Neural progenitor cell (in vitro differentiated cells): ENCODE data around the gene ANLN. TPM values are rescaled to one million over a fixed set of nuclear protein-coding genes. Genes with fewer than 3 reads are reported as not detected.
"Not testable (repeated sequence)": the region's sequence is repeated elsewhere in the genome, so short reads cannot be mapped to it uniquely, and the experiment has no call there.

Experiments
- DNase-seq: peaks from one replicate; pipeline ENCODE4 v3.0.0-alpha.2; 2016; ENCODE audit warnings: low spot score
- H2AFZ ChIP-seq: fragments of 200-600 bp; sonication (generic); replicated peaks from 2 replicates; pipeline ENCODE4 v1.6.1; 2016; ENCODE audit warnings: antibody characterized with exemption
- H3F3A ChIP-seq: fragments of 200-600 bp; sonication (generic); 2 replicates; pipeline ENCODE4 v1.6.1; 2016; ENCODE audit warnings: antibody characterized with exemption, low read depth
- H3K27ac ChIP-seq: fragments of 200-600 bp; sonication (generic); 2 replicates; pipeline ENCODE4 v1.5.1; 2016; ENCODE audit warnings: mild to moderate bottlenecking
- H3K27me3 ChIP-seq: fragments of 200-600 bp; sonication (generic); 2 replicates; pipeline ENCODE4 v1.6.1; 2016; ENCODE audit warnings: mild to moderate bottlenecking, moderate library complexity
- H3K36me3 ChIP-seq: fragments of 200-600 bp; sonication (generic); 2 replicates; pipeline ENCODE4 v1.5.1; 2016
- H3K4me1 ChIP-seq: fragments of 200-600 bp; sonication (generic); 2 replicates; pipeline ENCODE4 v1.6.1; 2016; ENCODE audit warnings: mixed run types
- H3K4me2 ChIP-seq: fragments of 200-600 bp; sonication (generic); 2 replicates; pipeline ENCODE4 v1.6.1; 2016
- H3K4me3 ChIP-seq: fragments of 200-600 bp; sonication (generic); 2 replicates; pipeline ENCODE4 v1.5.1; 2016
- H3K79me2 ChIP-seq: fragments of 200-600 bp; sonication (generic); 2 replicates; pipeline ENCODE4 v1.6.1; 2016; ENCODE audit warnings: low read depth
- H3K9ac ChIP-seq: fragments of 200-600 bp; sonication (generic); 2 replicates; pipeline ENCODE4 v1.6.1; 2016
- H3K9me3 ChIP-seq: fragments of 200-600 bp; sonication (generic); 2 replicates; pipeline ENCODE4 v1.5.1; 2016; ENCODE audit warnings: low read depth
- H4K20me1 ChIP-seq: fragments of 200-600 bp; sonication (generic); 2 replicates; pipeline ENCODE4 v1.6.1; 2016; ENCODE audit warnings: low read depth
- H3K27ac Mint-ChIP-seq: 3 replicates; pipeline ENCODE4 v1.8.0; 2021; ENCODE audit warnings: mixed read lengths
- H3K27me3 Mint-ChIP-seq: 2 replicates; pipeline ENCODE4 v1.8.0; 2022; ENCODE audit warnings: low read depth, mild to moderate bottlenecking, inconsistent platforms, moderate library complexity, mixed read lengths; ENCODE audit not compliant: insufficient read depth
- H3K36me3 Mint-ChIP-seq: 3 replicates; pipeline ENCODE4 v1.8.0; 2021; ENCODE audit warnings: mixed read lengths
- H3K4me1 Mint-ChIP-seq: 3 replicates; pipeline ENCODE4 v1.8.0; 2021; ENCODE audit warnings: mixed read lengths
- H3K4me3 Mint-ChIP-seq: 3 replicates; pipeline ENCODE4 v1.8.0; 2021; ENCODE audit warnings: mild to moderate bottlenecking, moderate library complexity, mixed read lengths
- H3K9me3 Mint-ChIP-seq: 3 replicates; pipeline ENCODE4 v1.8.0; 2020; ENCODE audit warnings: mixed read lengths
- CTCF ChIP-seq: fragments of 200-600 bp; sonication (generic); IDR thresholded peaks from 2 replicates; pipeline ENCODE4 v1.5.1; 2017; ENCODE audit warnings: antibody characterized with exemption, mild to moderate bottlenecking
- EZH2 ChIP-seq: fragments of 200-600 bp; sonication (generic); IDR thresholded peaks from 2 replicates; pipeline ENCODE4 v1.6.1; 2017; ENCODE audit warnings: antibody characterized with exemption, mild to moderate bottlenecking, moderate library complexity
- EZH2phosphoT487 ChIP-seq: fragments of 200-600 bp; sonication (generic); IDR thresholded peaks from 2 replicates; pipeline ENCODE4 v1.6.1; 2017; ENCODE audit warnings: antibody characterized with exemption
- total RNA-seq: library from RNA; depleted of rRNA; stranded (reverse); fragments of >200 nt; gene quantifications from 2 replicates; pipeline ENCODE4 v1.2.3, GENCODE V29; 2015; ENCODE audit warnings: low replicate concordance

ANLN gene
- total RNA-seq, 1 donor from 2014 or later, result 176 TPM

- no peaks in the 10 kb centered on the region for H3K27me3 ChIP-seq
- Mint-ChIP-seq H3K4me1 (no peaks in the 10 kb centered on the region), H3K27me3 (peaks cover 4% of the 10 kb centered on the region), H3K27ac (no peak overlapping the region), H3K9me3 (peaks cover 6% of the 10 kb centered on the region), H3K4me3 (no peak overlapping the region), H3K36me3 (no peaks in the 10 kb centered on the region)
- no peaks in the 10 kb centered on the region for H3K4me1 ChIP-seq
- TF ChIP-seq EZH2, result no peak
- TF ChIP-seq CTCF, result no peak
- TF ChIP-seq EZH2phosphoT487, result no peak
- H3K4me2 ChIP-seq, result no peak overlapping the region
- no peaks in the 10 kb centered on the region for H3K79me2 ChIP-seq
- H2AFZ ChIP-seq, result no peak overlapping the region
- no peaks in the 10 kb centered on the region for H3F3A ChIP-seq
- no peak for DNase-seq
- H3K27ac ChIP-seq, result no peak overlapping the region
- H4K20me1 ChIP-seq, result no peaks in the 10 kb centered on the region
- H3K36me3 ChIP-seq, result no peaks in the 10 kb centered on the region
- no peak overlapping the region for H3K9ac ChIP-seq
- no peaks in the 10 kb centered on the region for H3K9me3 ChIP-seq
- no peak overlapping the region for H3K4me3 ChIP-seq
Observed at GRCh38 chr7:36475011-36475342, 85.3 kb downstream of the ANLN start.

GRCh38 chr7:36475381-36475780, 85.7 kb downstream of the ANLN start:
- H3K36me3 Mint-ChIP-seq, result no peaks in the 10 kb centered on the region
- H3K9me3 ChIP-seq, result no peaks in the 10 kb centered on the region
- peaks cover 6% of the 10 kb centered on the region for H3K9me3 Mint-ChIP-seq
- no peak overlapping the region for H3K4me3 Mint-ChIP-seq
- TF ChIP-seq EZH2phosphoT487, result no peak
- TF ChIP-seq CTCF, result no peak
- no peak for TF ChIP-seq EZH2
- DNase-seq, result no peak
- H3K27me3 Mint-ChIP-seq, result peaks cover 4% of the 10 kb centered on the region
- no peaks in the 10 kb centered on the region for H3K4me1 Mint-ChIP-seq
- H3K36me3 ChIP-seq, result no peaks in the 10 kb centered on the region
- H3K27ac Mint-ChIP-seq, result no peak overlapping the region
- no peak overlapping the region for H3K4me3 ChIP-seq
- H2AFZ ChIP-seq, result no peak overlapping the region
- no peaks in the 10 kb centered on the region for H3K27me3 ChIP-seq
- H3F3A ChIP-seq, result no peaks in the 10 kb centered on the region
- no peak overlapping the region for H3K27ac ChIP-seq
- no peaks in the 10 kb centered on the region for H4K20me1 ChIP-seq
- no peaks in the 10 kb centered on the region for H3K4me1 ChIP-seq
- no peak overlapping the region for H3K9ac ChIP-seq
- H3K79me2 ChIP-seq, result no peaks in the 10 kb centered on the region
- H3K4me2 ChIP-seq, result no peak overlapping the region

- no peaks in the 10 kb centered on the region for H3K9me3 ChIP-seq
- Mint-ChIP-seq H3K27ac (no peak overlapping the region), H3K4me1 (no peaks in the 10 kb centered on the region), H3K9me3 (peaks cover 17% of the 10 kb centered on the region), H3K4me3 (no peak overlapping the region), H3K27me3 (no peaks in the 10 kb centered on the region), H3K36me3 (no peaks in the 10 kb centered on the region)
- no peak overlapping the region for H3K4me2 ChIP-seq
- DNase-seq, result no peak
- no peaks in the 10 kb centered on the region for H3K27me3 ChIP-seq
- no peak overlapping the region for H3K9ac ChIP-seq
- H3K27ac ChIP-seq, result no peak overlapping the region
- H4K20me1 ChIP-seq, result no peaks in the 10 kb centered on the region
- H3K36me3 ChIP-seq, result no peaks in the 10 kb centered on the region
- H3F3A ChIP-seq, result no peaks in the 10 kb centered on the region
- no peaks in the 10 kb centered on the region for H3K79me2 ChIP-seq
- H3K4me1 ChIP-seq, result no peaks in the 10 kb centered on the region
- no peak overlapping the region for H2AFZ ChIP-seq
- no peak overlapping the region for H3K4me3 ChIP-seq
- no peak for TF ChIP-seq EZH2
Observed at GRCh38 chr7:36478745-36479144, 89.1 kb downstream of the ANLN start.

- not testable (repeated sequence) for H4K20me1 ChIP-seq, H3K4me1 Mint-ChIP-seq, H3K27ac ChIP-seq, H3K36me3 ChIP-seq, H3K27ac Mint-ChIP-seq, H3F3A ChIP-seq, H3K4me3 Mint-ChIP-seq, H3K9me3 ChIP-seq, H3K9ac ChIP-seq, DNase-seq, H2AFZ ChIP-seq, H3K27me3 Mint-ChIP-seq, H3K79me2 ChIP-seq, H3K4me2 ChIP-seq, H3K4me1 ChIP-seq, H3K27me3 ChIP-seq, H3K4me3 ChIP-seq, H3K36me3 Mint-ChIP-seq
- peaks cover 18% of the 10 kb centered on the region for H3K9me3 Mint-ChIP-seq
Observed at GRCh38 chr7:36483853-36484252, 94.2 kb downstream of the ANLN start.
